Activated naive CD4-positive, alpha-beta T cell treated with anti-CD3 and anti-CD28 coated beads, Interleukin-2, amount 50 U/mL, for 24 hours (primary cell): ENCODE results near the gene B3GALT4.
"Not testable (repeated sequence)": the region's sequence is repeated elsewhere in the genome, so short reads cannot be mapped to it uniquely, and the experiment has no call there.

Source experiments
- H3K27ac Mint-ChIP-seq: one replicate; pipeline ENCODE4 v1.8.0; 2021; ENCODE audit warnings: mild to moderate bottlenecking, mixed read lengths
- H3K27me3 Mint-ChIP-seq: one replicate; pipeline ENCODE4 v1.8.0; 2021; ENCODE audit warnings: mixed read lengths
- H3K36me3 Mint-ChIP-seq: one replicate; pipeline ENCODE4 v1.8.0; 2021; ENCODE audit warnings: mixed read lengths
- H3K4me1 Mint-ChIP-seq: one replicate; pipeline ENCODE4 v1.8.0; 2021; ENCODE audit warnings: mixed read lengths
- H3K4me3 Mint-ChIP-seq: one replicate; pipeline ENCODE4 v1.8.0; 2021; ENCODE audit warnings: mild to moderate bottlenecking, mixed read lengths
- H3K9me3 Mint-ChIP-seq: one replicate; pipeline ENCODE4 v1.8.0; 2021; ENCODE audit warnings: mixed read lengths

The B3GALT4 gene

GRCh38 chr6:33254591-33254990, 22.3 kb upstream of the B3GALT4 start:
- Mint-ChIP-seq H3K27ac (no peak overlapping the region), H3K9me3 (no peaks in the 10 kb centered on the region), H3K36me3 (peaks cover 10% of the 10 kb centered on the region), H3K27me3 (no peaks in the 10 kb centered on the region), H3K4me1 (peaks cover 26% of the 10 kb centered on the region), H3K4me3 (no peak overlapping the region)

GRCh38 chr6:33259032-33259431, 17.9 kb upstream of the B3GALT4 start:
- Mint-ChIP-seq H3K4me1 (peaks cover 9% of the 10 kb centered on the region), H3K36me3 (peaks cover 11% of the 10 kb centered on the region), H3K27me3 (no peaks in the 10 kb centered on the region), H3K27ac (no peak overlapping the region), H3K9me3 (no peaks in the 10 kb centered on the region), H3K4me3 (no peak overlapping the region)

GRCh38 chr6:33262490-33262889, 14.4 kb upstream of the B3GALT4 start:
- H3K27me3 Mint-ChIP-seq, H3K9me3 Mint-ChIP-seq, H3K27ac Mint-ChIP-seq, H3K4me3 Mint-ChIP-seq, H3K4me1 Mint-ChIP-seq: not testable (repeated sequence)
- peaks cover 11% of the 10 kb centered on the region for H3K36me3 Mint-ChIP-seq

- H3K27ac Mint-ChIP-seq, result peak overlapping the region; percentile 18
- H3K27me3 Mint-ChIP-seq, result no peaks in the 10 kb centered on the region
- H3K36me3 Mint-ChIP-seq, result peaks cover 18% of the 10 kb centered on the region
- H3K4me1 Mint-ChIP-seq, result peaks cover 14% of the 10 kb centered on the region
- H3K9me3 Mint-ChIP-seq, result no peaks in the 10 kb centered on the region
- no peak overlapping the region for H3K4me3 Mint-ChIP-seq
Measured at GRCh38 chr6:33264015-33264414, 12.9 kb upstream of the B3GALT4 start.

GRCh38 chr6:33271117-33271467, 5.8 kb upstream of the B3GALT4 start:
- H3K4me3 Mint-ChIP-seq, result peak overlapping the region; percentile 96
- no peaks in the 10 kb centered on the region for H3K27me3 Mint-ChIP-seq
- H3K36me3 Mint-ChIP-seq, result peaks cover 36% of the 10 kb centered on the region
- no peaks in the 10 kb centered on the region for H3K9me3 Mint-ChIP-seq
- H3K4me1 Mint-ChIP-seq, result peaks cover 43% of the 10 kb centered on the region
- H3K27ac Mint-ChIP-seq, result peak overlapping the region; percentile 99

- Mint-ChIP-seq H3K36me3 (peaks cover 42% of the 10 kb centered on the region), H3K27ac (peak within 1 kb of the TSS; percentile 99), H3K9me3 (no peaks in the 10 kb centered on the region), H3K27me3 (no peaks in the 10 kb centered on the region), H3K4me3 (peak within 1 kb of the TSS; percentile 96), H3K4me1 (peaks cover 49% of the 10 kb centered on the region)
Measured at GRCh38 chr6:33271468-33272274, 5.3 kb upstream of the B3GALT4 start, which contains the start of the genes RPS18 and VPS52. TSS of gene RPS18 (plus strand) at chr6:33272075. CDS start at chr6:33272120, 45 bp downstream. TSS of gene VPS52 (minus strand) at chr6:33271876. CDS start at chr6:33271675, 201 bp downstream.

- H3K4me1 Mint-ChIP-seq, result peaks cover 49% of the 10 kb centered on the region
- peaks cover 42% of the 10 kb centered on the region for H3K36me3 Mint-ChIP-seq
- H3K27me3 Mint-ChIP-seq, result no peaks in the 10 kb centered on the region
- peak overlapping the region; percentile 96 for H3K4me3 Mint-ChIP-seq
- peak overlapping the region; percentile 99 for H3K27ac Mint-ChIP-seq
- no peaks in the 10 kb centered on the region for H3K9me3 Mint-ChIP-seq
Measured at GRCh38 chr6:33272275-33273128, 4.4 kb upstream of the B3GALT4 start.

GRCh38 chr6:33273129-33273923, 3.6 kb upstream of the B3GALT4 start:
- H3K27me3 Mint-ChIP-seq, result no peaks in the 10 kb centered on the region
- no peaks in the 10 kb centered on the region for H3K9me3 Mint-ChIP-seq
- peak overlapping the region; percentile 99 for H3K27ac Mint-ChIP-seq
- peaks cover 40% of the 10 kb centered on the region for H3K36me3 Mint-ChIP-seq
- H3K4me3 Mint-ChIP-seq, result peak overlapping the region; percentile 96
- H3K4me1 Mint-ChIP-seq, result peaks cover 54% of the 10 kb centered on the region

- Mint-ChIP-seq H3K4me3 (peak overlapping the region; percentile 96), H3K9me3 (no peaks in the 10 kb centered on the region), H3K27me3 (no peaks in the 10 kb centered on the region), H3K4me1 (peaks cover 53% of the 10 kb centered on the region), H3K27ac (peak overlapping the region; percentile 99), H3K36me3 (peaks cover 35% of the 10 kb centered on the region)
Measured at GRCh38 chr6:33273924-33274902, 2.7 kb upstream of the B3GALT4 start.

- peak overlapping the region; percentile 96 for H3K27ac Mint-ChIP-seq
- peaks cover 40% of the 10 kb centered on the region for H3K4me1 Mint-ChIP-seq
- H3K9me3 Mint-ChIP-seq, H3K27me3 Mint-ChIP-seq: not testable (repeated sequence)
- peak overlapping the region; percentile 96 for H3K4me3 Mint-ChIP-seq
- H3K36me3 Mint-ChIP-seq, result peaks cover 35% of the 10 kb centered on the region
Measured at GRCh38 chr6:33275795-33276580, 935 bp upstream of the B3GALT4 start.

- Mint-ChIP-seq H3K4me1 (peaks cover 40% of the 10 kb centered on the region), H3K27ac (peak overlapping the region; percentile 96), H3K4me3 (peak overlapping the region; percentile 96), H3K9me3 (no peaks in the 10 kb centered on the region), H3K27me3 (no peaks in the 10 kb centered on the region), H3K36me3 (peaks cover 35% of the 10 kb centered on the region)
Measured at GRCh38 chr6:33276581-33276863, 401 bp upstream of the B3GALT4 start.

- Mint-ChIP-seq H3K4me3 (peak overlapping the region; percentile 85), H3K4me1 (peaks cover 36% of the 10 kb centered on the region), H3K27me3 (no peaks in the 10 kb centered on the region), H3K27ac (peak overlapping the region; percentile 88), H3K9me3 (no peaks in the 10 kb centered on the region), H3K36me3 (peaks cover 30% of the 10 kb centered on the region)
Measured at GRCh38 chr6:33277663-33278391, 904 bp downstream of the B3GALT4 start.

GRCh38 chr6:33278392-33278741, 1.4 kb downstream of the B3GALT4 start:
- Mint-ChIP-seq H3K9me3 (no peaks in the 10 kb centered on the region), H3K4me1 (peaks cover 36% of the 10 kb centered on the region), H3K27me3 (no peaks in the 10 kb centered on the region), H3K4me3 (peak overlapping the region; percentile 4), H3K27ac (peak overlapping the region; percentile 35), H3K36me3 (peaks cover 26% of the 10 kb centered on the region)
